ENCODE measurements around the gene METTL27.
"Not testable (repeated sequence)": the region's sequence is repeated elsewhere in the genome, so short reads cannot be mapped to it uniquely, and the experiment has no call there.

- not testable (repeated sequence) for TF ChIP-seq POLR2A, POLR2AphosphoS5 (IDR thresholded peaks at IDR 0.05)
Measured at GRCh38 chr7:73845701-73846195, 3.4 kb upstream of the METTL27 start.
